ENCODE data around the gene RPL21.

RPL21 gene

GRCh38 chr13:27258637-27259386 is 7.5 kb downstream of the RPL21 start:
- no peak for DNase-seq

- DNase-seq = no peak
These were observed 8.5 kb downstream of the RPL21 start for GRCh38 chr13:27259831-27260230.

GRCh38 chr13:27261396-27261795 is 10.0 kb downstream of the RPL21 start:
- DNase-seq = no peak

GRCh38 chr13:27263438-27263837 is 12.1 kb downstream of the RPL21 start:
- no peak for DNase-seq

GRCh38 chr13:27264181-27264580 is 12.8 kb downstream of the RPL21 start:
- DNase-seq = peak; percentile 65

GRCh38 chr13:27264648-27265047 is 13.3 kb downstream of the RPL21 start:
- no peak for DNase-seq

GRCh38 chr13:27266917-27267316 is 15.6 kb downstream of the RPL21 start:
- DNase-seq = no peak

GRCh38 chr13:27267596-27267995 is 16.2 kb downstream of the RPL21 start:
- no peak for DNase-seq

- no peak for DNase-seq
These were observed 17.8 kb downstream of the RPL21 start for GRCh38 chr13:27269114-27269665.

- peak; percentile 86 for DNase-seq
These were observed 19.5 kb downstream of the RPL21 start, which contains the start of gene RASL11A for GRCh38 chr13:27270594-27271520. TSS of gene RASL11A (plus strand) at chr13:27270830. CDS start at chr13:27270945, 115 bp downstream.

GRCh38 chr13:27271570-27272096 is 20.3 kb downstream of the RPL21 start:
- no peak for DNase-seq

- no peak for DNase-seq
These were observed 22.5 kb downstream of the RPL21 start for GRCh38 chr13:27273658-27274425.

GRCh38 chr13:27274631-27275030 is 23.3 kb downstream of the RPL21 start:
- no peak for DNase-seq

- no peak for DNase-seq
These were observed 24.8 kb downstream of the RPL21 start for GRCh38 chr13:27276188-27276587.

GRCh38 chr13:27279506-27279905 is 28.1 kb downstream of the RPL21 start:
- no peak for DNase-seq

GRCh38 chr13:27280009-27280656 is 28.8 kb downstream of the RPL21 start:
- DNase-seq = no peak

- DNase-seq = no peak
These were observed 29.5 kb downstream of the RPL21 start for GRCh38 chr13:27280841-27281240.

- no peak for DNase-seq
These were observed 30.1 kb downstream of the RPL21 start for GRCh38 chr13:27281420-27281819.

GRCh38 chr13:27283906-27284493 is 32.6 kb downstream of the RPL21 start:
- DNase-seq = no peak

- DNase-seq = no peak
These were observed 37.0 kb downstream of the RPL21 start for GRCh38 chr13:27288392-27288791.

- DNase-seq = no peak
These were observed 37.8 kb downstream of the RPL21 start for GRCh38 chr13:27289011-27289665.

Data from right forelimb (tissue), 1 donor.